Measurements from ENCODE around the gene MCF2L.
A peak's percentile ranks its signal among the peaks of the same experiment; 100 is the strongest.

Gene MCF2L

GRCh38 chr13:113083402-113084061, 114.5 kb downstream of the MCF2L start:
- DNase-seq (ENCODE audit: low spot score), result no peak

- peak; percentile 34 for DNase-seq (ENCODE audit: low spot score)
Measured at GRCh38 chr13:113084094-113084942, 115.3 kb downstream of the MCF2L start.

DNA sequence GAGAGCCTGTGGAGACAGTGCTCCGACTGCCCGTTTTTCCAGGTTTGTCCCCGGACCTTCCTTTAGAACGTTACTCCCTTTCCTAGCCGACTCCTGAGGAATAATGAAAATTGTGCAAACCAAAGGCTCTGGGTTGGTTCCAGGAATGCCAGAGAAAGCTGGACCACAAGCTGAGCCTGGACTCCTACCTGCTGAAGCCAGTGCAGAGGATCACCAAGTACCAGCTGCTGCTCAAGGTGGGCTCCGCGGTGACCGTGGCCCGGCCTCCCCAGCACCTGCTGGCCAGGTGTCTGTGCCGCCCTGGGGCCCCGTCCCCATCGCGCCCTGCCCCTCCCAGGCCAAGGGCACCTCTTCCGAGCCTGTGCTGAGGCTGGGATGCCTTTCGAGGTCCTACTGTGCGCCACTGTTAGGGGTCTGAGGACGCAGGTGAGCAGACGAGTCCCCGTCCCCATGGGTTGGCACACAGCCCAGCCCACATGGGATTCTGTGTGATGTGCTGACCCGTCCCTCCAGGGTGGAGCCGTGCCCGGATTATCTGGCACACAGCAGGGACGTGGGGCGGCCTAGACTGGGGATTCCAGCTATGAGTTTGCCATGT, 116.0 kb downstream of the MCF2L start:
- DNase-seq (ENCODE audit: low spot score), result no peak

DNA sequence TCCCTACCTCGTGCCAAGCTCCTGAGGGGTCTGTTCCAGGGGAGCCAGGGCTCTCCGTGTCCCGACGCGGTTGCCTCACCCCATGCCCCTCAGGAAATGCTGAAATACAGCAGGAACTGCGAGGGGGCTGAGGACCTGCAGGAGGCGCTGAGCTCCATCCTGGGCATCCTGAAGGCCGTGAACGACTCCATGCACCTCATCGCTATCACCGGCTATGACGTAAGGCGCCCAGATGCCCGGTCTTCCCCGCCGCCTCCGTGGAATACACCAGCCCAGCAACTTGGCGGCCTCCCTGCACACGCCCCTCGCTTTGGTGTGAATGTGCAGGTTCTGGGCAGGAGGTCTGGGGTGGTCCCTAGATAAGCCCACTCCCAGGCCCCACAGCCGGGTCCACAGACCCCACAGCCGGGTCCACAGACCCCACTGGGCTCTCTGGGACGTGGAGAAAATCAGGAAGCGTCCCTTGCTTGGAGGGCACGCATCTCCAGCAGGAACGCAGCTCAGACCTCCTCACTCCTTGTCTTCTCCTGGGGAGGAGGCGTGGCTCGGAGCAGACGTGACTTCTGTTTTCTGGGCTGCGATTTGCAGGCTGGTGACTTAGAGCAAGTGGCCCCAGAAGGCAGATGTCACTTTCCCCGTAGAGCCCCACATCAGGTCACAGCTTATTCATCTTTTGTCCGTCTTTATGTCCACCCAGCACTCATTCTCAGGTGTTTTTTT, 117.2 kb downstream of the MCF2L start:
- DNase-seq (ENCODE audit: low spot score), result peak; percentile 51

DNA sequence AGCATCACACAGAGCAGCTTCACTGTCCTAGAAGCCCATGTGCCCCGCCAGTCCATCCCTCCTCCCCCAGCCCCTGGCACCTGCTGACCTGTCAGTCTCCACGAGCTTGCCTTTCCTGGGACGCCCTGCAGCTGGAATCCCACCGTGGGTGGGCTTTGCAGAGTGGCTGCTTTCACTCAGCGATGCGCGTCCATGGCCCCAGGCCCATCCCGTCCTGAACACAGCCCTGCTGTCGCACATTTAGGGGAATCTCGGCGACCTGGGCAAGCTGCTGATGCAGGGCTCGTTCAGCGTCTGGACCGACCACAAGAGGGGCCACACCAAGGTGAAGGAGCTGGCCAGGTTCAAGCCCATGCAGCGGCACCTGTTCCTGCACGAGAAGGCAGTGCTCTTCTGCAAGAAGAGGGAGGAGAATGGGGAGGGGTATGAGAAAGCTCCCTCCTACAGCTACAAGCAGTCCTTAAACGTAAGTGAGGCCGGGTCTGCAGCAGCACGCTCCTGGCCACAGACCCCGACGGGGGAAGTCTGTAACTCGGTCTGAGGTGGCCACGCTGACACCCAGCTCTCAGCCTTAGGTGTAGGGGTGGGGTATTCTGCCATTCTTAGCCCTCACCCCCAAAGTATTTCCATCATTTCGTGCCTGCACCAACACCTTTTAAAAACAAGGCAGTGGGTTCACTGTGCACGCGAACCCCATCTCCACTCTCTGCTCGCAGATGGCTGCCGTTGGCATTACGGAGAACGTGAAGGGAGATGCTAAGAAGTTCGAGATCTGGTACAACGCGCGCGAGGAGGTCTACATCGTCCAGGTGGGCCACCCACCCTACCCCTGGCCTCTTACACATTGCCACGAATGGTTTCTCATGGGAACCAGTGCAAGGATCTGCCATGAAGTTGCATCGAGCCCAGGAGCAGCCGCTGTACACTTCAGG, 118.2 kb downstream of the MCF2L start:
- DNase-seq (ENCODE audit: low spot score), result no peak

- no peak for DNase-seq (ENCODE audit: low spot score)
Measured at GRCh38 chr13:113087923-113088690, 119.1 kb downstream of the MCF2L start.

DNA sequence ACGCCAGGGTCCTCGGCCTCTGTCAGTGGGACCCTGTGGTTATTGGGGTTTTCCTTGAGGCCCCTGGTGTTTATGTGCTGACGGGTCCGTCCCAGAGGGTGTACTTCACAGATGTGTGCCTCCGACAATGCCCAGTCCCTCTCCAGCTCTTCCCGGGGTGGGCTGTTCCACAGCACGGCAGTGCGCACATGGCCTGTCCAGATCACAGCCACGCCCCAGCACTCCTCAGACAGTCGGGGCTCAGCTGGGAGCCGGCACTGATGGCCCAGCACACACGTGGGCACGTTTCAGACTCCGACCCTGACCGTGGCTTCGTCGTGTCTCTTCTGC, 119.6 kb downstream of the MCF2L start:
- DNase-seq (ENCODE audit: low spot score), result no peak

DNA sequence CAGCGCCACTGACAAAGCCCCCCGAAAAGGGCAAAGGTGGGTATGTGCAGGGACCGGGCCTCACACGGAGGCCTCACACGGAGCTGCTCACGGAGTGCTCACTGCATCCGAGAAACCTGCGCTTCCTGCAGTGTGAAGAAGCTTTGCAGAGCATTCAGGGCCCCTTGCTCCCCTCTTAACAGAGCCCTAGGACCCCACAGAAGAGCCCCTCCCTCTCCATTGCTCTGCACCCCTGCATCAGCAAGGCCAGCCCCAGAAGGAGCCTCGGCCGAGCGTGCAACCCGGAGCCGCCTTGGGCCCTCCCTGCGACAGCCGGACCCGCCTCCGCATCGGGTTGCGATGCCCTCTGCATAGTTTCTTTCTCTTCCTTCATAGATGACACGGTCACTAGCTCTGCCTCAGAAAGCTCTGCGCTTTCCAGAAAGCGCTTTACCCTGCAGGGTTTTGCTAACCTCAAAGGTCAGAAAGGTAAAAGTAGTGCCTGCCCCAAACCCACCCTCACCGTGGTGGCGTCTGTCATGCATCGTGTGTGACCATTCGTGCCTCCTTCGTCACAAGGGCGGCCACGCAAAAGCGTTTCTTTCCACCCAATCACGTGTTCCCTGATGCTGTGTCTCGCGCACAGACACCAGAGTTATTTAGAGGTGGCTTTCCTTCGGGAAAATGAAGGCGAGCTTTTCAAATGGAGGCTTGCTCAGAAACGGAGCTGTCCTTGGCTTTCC, 120.8 kb downstream of the MCF2L start:
- DNase-seq (ENCODE audit: low spot score), result no peak

- DNase-seq (ENCODE audit: low spot score), result no peak
Measured at GRCh38 chr13:113090415-113090770, 121.4 kb downstream of the MCF2L start.

- DNase-seq (ENCODE audit: low spot score), result no peak
Measured at GRCh38 chr13:113090806-113091205, 121.8 kb downstream of the MCF2L start.

DNA sequence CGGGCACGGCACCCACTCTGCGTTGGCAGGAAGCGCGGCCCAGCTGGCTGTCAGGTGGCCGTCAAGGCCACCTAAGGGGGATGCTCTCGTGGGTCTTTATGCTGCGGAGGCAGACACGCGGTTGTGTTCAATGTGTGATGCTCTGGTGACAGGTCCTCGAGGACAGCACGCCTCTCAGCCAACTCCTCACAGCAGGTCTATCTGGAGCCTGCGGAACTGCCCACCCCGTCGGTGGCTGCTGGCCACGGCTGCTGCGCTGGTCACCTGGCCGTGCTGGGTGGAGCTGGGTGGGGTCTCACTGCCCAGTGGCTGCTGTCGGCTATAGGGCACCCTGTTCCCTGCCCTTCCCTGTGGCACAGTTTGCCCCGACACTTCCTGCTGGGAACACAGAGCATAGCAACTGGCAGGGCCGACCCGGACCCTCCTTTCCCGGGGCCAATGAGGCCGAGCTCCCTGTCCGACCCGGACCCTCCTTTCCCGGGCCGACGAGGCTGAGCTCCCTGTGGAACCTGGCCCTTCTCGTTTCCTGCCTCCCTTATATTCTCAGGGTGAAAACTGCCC, 122.3 kb downstream of the MCF2L start:
- DNase-seq (ENCODE audit: low spot score), result no peak

DNA sequence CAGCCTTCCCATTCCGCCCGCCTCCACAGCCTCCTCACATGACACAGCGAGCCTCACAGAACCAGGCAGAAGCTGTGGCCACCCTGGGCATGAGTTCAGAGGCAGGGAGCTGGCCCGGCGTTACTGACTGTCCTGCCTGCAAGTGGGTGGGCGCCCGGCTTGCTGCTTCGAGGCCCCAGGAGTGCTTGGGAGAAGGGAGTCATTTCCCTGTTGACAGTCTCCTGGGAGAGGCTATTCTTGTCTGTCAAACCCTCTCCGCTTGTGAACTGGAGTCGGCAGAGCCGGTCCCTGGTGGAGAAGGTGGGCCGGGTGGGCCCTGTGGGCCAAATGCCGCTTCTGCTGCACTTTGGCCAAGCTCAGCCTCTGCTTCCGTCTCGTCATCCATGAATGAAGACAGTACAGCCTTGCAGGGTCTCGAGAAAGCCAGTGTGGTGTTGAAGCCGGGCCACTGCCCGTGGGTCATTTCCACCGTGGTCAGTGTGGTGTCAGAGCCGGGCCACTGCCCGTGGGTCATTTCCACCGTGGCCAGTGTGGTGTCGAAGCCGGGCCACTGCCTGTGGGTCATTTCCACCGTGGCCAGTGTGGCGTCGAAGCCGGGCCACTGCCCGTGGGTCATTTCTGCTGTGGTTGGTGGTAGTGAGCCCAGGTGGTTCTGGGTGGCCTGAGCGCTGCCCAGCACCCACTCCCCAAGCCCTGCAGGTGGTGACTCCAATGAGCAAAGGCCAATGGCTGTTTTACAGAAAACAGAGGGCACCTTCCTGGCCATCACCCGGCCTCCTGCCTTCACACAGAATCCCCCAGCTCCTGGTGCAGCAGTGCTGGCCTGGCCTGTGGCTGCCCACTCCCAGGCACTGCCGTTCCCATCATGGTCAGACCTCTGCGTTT, 123.1 kb downstream of the MCF2L start:
- DNase-seq (ENCODE audit: low spot score), result no peak

DNA sequence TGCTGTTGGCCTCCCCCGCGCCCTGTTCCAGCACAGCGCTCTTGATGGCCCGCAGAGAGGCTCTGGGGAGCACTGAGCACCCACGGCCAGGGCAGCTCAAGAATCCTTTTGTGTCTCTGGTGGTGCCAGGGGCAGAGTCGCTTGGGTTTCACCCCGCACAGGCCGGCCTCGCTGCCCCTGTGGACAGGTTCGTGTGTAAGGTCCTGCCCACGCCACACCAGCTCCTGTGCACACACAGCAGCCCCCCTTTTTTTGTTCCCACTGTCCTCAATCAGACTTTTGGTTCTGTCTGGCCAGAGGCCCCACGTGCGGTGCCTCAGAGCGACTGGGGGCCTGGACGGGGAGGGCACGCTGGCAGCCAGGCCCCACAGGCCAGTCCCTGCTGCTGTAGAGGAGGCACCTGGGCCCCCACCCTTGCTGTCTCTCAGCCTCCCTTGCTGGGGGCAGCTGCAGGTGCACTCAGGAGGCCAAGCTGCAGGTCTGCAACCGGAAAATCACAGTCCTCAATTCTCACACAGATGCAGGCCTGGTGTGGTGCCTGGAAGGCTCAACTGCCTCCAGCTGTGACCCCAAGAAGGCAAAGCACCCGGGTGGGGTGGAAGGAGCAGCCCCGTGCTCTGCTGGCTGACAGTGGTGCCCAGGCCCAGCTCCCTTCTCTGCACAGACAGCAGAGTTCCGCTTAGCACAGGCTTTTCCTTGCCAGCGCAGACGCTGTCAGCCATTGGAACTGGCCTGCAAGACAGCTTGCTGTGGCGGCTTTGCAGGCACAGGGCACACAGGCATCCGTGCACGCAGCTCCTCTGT, 124.0 kb downstream of the MCF2L start:
- no peak for DNase-seq (ENCODE audit: low spot score)

DNA sequence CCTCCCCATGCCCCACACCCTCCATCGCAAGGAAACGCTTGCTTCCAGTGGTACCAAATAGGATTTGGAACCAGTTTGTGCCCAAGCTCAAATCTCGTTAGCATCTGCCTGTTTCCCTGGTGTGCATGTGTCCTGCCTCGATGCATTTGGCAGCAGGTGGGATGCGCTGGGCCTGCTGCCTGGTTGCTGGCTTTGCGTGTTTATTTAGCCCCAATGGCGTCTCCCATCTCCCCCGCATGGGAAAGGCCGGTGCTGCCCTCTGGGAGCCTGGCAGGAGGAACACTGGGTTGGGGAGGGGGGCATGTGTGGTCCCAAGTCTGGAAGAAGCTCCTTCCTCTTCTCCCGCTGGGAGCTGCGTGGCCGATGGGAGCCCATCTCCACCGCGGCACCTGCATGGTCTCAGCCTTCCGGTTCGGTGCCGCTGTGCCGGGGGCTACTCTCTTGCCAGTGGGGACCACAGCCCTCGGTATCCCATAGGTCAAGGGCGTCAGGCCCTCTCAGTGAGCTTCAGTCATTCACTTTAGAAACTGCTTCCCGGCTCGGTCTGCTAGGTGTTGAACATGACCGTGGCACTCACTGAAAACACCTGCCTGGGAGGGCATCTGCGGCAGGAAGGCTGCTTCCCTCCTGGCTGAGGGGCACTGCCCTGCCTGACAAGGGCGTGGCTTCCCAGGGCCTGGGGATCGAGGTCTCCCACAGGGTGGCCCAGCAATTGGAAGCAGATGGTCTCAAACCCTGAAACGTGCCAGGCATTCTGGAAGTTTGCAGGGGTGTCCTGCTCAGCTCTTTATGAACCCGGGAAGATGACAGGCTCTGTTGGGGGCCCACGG, 124.8 kb downstream of the MCF2L start:
- DNase-seq (ENCODE audit: low spot score), result no peak

DNA sequence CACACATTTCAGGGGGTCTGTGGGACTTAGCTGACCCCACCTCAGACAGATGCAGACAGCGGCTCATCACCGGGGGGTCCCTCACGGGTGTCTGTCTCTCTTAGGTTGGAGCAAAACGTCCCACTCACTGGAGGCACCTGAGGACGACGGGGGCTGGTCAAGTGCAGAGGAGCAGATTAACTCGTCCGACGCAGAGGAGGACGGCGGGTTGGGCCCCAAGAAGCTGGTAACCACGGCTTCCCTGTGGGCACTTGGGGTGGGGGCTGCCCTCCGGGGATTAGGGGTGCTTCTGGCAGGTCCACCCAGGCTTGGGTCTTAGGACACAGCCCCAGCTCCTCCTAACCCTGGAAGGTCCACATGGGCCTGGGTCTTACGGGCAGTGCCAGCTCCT, 125.4 kb downstream of the MCF2L start:
- DNase-seq (ENCODE audit: low spot score), result no peak

DNA sequence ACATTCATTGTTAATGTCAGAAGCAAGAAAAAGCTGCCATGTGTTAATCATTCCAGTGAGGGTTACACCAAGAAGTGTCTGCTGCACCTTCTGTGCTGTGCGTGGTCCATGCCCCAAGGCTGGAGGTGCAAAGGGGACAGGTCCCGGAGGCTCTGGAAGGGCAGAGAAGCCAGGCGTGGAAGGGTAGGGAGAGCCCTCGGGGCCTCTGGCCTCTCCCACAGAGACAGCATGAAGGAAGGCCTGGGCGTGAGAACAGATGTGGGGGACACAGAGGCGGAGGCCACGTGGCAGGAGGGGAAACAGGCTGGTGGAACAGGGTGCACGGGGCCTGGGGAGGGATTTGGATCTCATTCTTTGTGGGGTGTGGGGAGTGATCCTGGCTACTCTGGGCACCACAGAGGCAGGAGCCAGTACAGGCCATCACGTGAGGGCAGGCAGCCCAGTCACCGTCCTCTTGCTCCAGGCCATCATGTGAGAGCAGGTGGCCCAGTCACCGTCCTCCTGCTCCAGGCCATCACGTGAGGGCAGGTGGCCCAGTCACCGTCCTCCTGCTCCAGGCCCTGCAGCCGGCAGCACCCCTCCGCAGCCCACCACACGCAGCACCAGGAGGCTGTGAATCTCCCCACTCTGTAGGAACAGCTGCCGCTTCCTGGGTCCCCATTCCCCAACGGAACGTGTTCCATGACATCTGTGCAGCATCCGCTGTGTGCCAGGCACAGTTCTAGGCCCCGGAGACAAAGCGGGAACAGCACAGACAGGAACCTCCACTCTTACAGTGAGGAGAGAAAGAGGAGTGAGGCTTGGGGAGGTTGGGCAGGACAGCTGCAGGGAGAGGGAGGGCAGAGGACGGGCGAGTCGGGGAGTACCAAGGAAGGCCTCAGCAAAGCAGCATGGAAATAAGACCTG, 126.4 kb downstream of the MCF2L start:
- no peak for DNase-seq (ENCODE audit: low spot score)
